Measurements from ENCODE around the gene ERBIN. TPM values are rescaled to one million over a fixed set of nuclear protein-coding genes. Genes with fewer than 3 reads are reported as not detected.

ERBIN gene
- total and polyA plus RNA-seq, 9 of the 15 experiments (the other 6 are each of a cell fraction or from before 2014, with no cell fraction given), result 11.9 to 72.8 (median 41.7) TPM

DNA sequence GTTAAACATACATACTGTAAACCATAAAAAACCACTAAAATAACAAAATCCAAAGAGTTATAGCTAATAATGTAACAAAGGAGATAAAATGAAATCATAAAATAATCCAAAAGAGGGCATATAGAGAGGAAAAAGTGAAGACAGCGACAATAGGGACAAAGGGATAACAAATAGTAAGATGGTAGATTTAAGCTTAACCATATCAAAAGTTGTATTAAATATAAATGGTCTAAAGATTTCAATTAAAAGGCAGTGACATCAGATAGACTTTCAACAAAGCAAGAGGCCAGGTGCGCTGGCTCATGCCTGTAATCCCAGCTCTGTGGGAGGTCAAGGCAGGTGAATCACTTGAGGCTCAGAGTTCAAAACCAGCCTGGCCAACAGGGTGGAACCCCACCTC, 163.0 kb downstream of the ERBIN start (continued):
- TF ChIP-seq, protein P1, sequence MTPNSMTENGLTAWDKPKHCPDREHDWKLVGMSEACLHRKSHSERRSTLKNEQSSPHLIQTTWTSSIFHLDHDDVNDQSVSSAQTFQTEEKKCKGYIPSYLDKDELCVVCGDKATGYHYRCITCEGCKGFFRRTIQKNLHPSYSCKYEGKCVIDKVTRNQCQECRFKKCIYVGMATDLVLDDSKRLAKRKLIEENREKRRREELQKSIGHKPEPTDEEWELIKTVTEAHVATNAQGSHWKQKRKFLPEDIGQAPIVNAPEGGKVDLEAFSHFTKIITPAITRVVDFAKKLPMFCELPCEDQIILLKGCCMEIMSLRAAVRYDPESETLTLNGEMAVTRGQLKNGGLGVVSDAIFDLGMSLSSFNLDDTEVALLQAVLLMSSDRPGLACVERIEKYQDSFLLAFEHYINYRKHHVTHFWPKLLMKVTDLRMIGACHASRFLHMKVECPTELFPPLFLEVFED (CRISPR knock-in tag; conservative IDR thresholded peaks at IDR 0.05), result no peak
- TF ChIP-seq ZKSCAN3 (CRISPR knock-in tag; IDR thresholded peaks at IDR 0.05) (no peak), ZNF274 (IDR thresholded peaks at IDR 0.05; ENCODE audit: borderline replicate concordance, low read depth, low read length) (no peak), ATF7 (IDR thresholded peaks at IDR 0.05) (no peak), ZNF239 (CRISPR knock-in tag; IDR thresholded peaks at IDR 0.05) (no peak), MTA2 (IDR thresholded peaks at IDR 0.05; ENCODE audit: low read depth) (no peak), MTF1 (CRISPR knock-in tag; IDR thresholded peaks at IDR 0.05; ENCODE audit: borderline replicate concordance) (no peak), ADNP (tag; IDR thresholded peaks at IDR 0.05) (0 out of 2 replicates have a peak, but pooled peaks have one; percentile 30), HOXB6 (CRISPR knock-in tag; IDR thresholded peaks at IDR 0.05; ENCODE audit: borderline replicate concordance) (no peak), DPF2 (IDR thresholded peaks at IDR 0.05) (no peak), EGR1 (conservative IDR thresholded peaks at IDR 0.05) (no peak), ZNF3 (CRISPR knock-in tag; IDR thresholded peaks at IDR 0.05) (no peak), TRIM28 (IDR thresholded peaks at IDR 0.05) (peak; percentile 85), HDAC8 (tag; IDR thresholded peaks at IDR 0.05) (no peak), ZNF507 (tag; conservative IDR thresholded peaks at IDR 0.05) (peak; percentile 100)
- TF ChIP-seq, protein P2, sequence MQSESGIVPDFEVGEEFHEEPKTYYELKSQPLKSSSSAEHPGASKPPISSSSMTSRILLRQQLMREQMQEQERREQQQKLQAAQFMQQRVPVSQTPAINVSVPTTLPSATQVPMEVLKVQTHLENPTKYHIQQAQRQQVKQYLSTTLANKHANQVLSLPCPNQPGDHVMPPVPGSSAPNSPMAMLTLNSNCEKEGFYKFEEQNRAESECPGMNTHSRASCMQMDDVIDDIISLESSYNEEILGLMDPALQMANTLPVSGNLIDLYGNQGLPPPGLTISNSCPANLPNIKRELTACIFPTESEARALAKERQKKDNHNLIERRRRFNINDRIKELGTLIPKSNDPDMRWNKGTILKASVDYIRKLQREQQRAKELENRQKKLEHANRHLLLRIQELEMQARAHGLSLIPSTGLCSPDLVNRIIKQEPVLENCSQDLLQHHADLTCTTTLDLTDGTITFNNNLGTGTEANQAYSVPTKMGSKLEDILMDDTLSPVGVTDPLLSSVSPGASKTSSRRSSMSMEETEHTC (IDR thresholded peaks at IDR 0.05), result no peak
- TF ChIP-seq, protein P3, sequence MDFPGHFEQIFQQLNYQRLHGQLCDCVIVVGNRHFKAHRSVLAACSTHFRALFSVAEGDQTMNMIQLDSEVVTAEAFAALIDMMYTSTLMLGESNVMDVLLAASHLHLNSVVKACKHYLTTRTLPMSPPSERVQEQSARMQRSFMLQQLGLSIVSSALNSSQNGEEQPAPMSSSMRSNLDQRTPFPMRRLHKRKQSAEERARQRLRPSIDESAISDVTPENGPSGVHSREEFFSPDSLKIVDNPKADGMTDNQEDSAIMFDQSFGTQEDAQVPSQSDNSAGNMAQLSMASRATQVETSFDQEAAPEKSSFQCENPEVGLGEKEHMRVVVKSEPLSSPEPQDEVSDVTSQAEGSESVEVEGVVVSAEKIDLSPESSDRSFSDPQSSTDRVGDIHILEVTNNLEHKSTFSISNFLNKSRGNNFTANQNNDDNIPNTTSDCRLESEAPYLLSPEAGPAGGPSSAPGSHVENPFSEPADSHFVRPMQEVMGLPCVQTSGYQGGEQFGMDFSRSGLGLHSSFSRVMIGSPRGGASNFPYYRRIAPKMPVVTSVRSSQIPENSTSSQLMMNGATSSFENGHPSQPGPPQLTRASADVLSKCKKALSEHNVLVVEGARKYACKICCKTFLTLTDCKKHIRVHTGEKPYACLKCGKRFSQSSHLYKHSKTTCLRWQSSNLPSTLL (IDR thresholded peaks at IDR 0.05), result no peak
- TF ChIP-seq, protein P4, sequence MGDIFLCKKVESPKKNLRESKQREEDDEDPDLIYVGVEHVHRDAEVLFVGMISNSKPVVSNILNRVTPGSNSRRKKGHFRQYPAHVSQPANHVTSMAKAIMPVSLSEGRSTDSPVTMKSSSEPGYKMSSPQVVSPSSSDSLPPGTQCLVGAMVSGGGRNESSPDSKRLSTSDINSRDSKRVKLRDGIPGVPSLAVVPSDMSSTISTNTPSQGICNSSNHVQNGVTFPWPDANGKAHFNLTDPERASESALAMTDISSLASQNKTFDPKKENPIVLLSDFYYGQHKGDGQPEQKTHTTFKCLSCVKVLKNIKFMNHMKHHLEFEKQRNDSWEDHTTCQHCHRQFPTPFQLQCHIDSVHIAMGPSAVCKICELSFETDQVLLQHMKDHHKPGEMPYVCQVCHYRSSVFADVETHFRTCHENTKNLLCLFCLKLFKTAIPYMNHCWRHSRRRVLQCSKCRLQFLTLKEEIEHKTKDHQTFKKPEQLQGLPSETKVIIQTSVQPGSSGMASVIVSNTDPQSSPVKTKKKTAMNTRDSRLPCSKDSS (IDR thresholded peaks at IDR 0.05; ENCODE audit: low read depth, partially characterized antibody), result peak; percentile 62
- TF ChIP-seq, protein P5, sequence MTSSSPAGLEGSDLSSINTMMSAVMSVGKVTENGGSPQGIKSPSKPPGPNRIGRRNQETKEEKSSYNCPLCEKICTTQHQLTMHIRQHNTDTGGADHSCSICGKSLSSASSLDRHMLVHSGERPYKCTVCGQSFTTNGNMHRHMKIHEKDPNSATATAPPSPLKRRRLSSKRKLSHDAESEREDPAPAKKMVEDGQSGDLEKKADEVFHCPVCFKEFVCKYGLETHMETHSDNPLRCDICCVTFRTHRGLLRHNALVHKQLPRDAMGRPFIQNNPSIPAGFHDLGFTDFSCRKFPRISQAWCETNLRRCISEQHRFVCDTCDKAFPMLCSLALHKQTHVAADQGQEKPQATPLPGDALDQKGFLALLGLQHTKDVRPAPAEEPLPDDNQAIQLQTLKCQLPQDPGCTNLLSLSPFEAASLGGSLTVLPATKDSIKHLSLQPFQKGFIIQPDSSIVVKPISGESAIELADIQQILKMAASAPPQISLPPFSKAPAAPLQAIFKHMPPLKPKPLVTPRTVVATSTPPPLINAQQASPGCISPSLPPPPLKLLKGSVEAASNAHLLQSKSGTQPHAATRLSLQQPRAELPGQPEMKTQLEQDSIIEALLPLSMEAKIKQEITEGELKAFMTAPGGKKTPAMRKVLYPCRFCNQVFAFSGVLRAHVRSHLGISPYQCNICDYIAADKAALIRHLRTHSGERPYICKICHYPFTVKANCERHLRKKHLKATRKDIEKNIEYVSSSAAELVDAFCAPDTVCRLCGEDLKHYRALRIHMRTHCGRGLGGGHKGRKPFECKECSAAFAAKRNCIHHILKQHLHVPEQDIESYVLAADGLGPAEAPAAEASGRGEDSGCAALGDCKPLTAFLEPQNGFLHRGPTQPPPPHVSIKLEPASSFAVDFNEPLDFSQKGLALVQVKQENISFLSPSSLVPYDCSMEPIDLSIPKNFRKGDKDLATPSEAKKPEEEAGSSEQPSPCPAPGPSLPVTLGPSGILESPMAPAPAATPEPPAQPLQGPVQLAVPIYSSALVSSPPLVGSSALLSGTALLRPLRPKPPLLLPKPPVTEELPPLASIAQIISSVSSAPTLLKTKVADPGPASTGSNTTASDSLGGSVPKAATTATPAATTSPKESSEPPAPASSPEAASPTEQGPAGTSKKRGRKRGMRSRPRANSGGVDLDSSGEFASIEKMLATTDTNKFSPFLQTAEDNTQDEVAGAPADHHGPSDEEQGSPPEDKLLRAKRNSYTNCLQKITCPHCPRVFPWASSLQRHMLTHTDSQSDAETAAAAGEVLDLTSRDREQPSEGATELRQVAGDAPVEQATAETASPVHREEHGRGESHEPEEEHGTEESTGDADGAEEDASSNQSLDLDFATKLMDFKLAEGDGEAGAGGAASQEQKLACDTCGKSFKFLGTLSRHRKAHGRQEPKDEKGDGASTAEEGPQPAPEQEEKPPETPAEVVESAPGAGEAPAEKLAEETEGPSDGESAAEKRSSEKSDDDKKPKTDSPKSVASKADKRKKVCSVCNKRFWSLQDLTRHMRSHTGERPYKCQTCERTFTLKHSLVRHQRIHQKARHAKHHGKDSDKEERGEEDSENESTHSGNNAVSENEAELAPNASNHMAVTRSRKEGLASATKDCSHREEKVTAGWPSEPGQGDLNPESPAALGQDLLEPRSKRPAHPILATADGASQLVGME (CRISPR knock-in tag; IDR thresholded peaks at IDR 0.05), result no peak

Data from K562 (cell line).